HEK293 (cell line): ENCODE measurements around the gene IFT122.

Experiments used
- CTCF ChIA-PET: fragments of 350-600 bp; formaldehyde crosslinking; extraction: SDS; loops from one replicate; lab custom pipeline; 2021; ENCODE audit warnings: antibody characterized with exemption; lab: Yijun Ruan, JAX
- POLR2A ChIA-PET: fragments of 300-600 bp; formaldehyde crosslinking; extraction: SDS; loops from one replicate; lab custom pipeline; 2020; ENCODE audit warnings: antibody characterized with exemption, inconsistent platforms; lab: Yijun Ruan, JAX
- H3K27ac ChIP-seq: fragments of 200-500 bp; sonication (Bioruptor generic); 2 replicates; pipeline ENCODE4 v1.5.1; 2014; ENCODE audit warnings: low read depth, low read length, control low read depth, inconsistent platforms; ENCODE audit errors: extremely low read depth
- H3K36me3 ChIP-seq, 2 experiments: fragments of 200-500 bp in 1 of 2; sonication (Bioruptor generic) in 1 of 2; 1 replicate in 1 of 2; 2 replicates in 1 of 2; pipeline ENCODE4 v1.5.1; 2014 to 2017; ENCODE audit warnings: inconsistent platforms in 2 of 2, low read length in 2 of 2; ENCODE audit not compliant: control insufficient read depth in 2 of 2, insufficient read depth in 1 of 2
- H3K4me1 ChIP-seq: fragments of 200-500 bp; sonication (Bioruptor generic); 2 replicates; pipeline ENCODE4 v1.5.1; 2014; ENCODE audit warnings: mild to moderate bottlenecking, low read length, inconsistent platforms; ENCODE audit not compliant: control insufficient read depth, insufficient read depth
- H3K4me3 ChIP-seq: 2 replicates; pipeline ENCODE4 v1.5.1; 2011; ENCODE audit warnings: low read depth, mild to moderate bottlenecking, control low read depth, low read length, moderate library complexity
- H3K9me3 ChIP-seq: fragments of 200-500 bp; sonication (Bioruptor generic); 2 replicates; pipeline ENCODE4 v1.5.1; 2014; ENCODE audit warnings: low read depth, low read length, inconsistent platforms; ENCODE audit not compliant: control insufficient read depth, insufficient read depth
- PRDM2 ChIP-seq: fragments of 450-650 bp; formaldehyde crosslinking; IDR thresholded peaks from 2 replicates; pipeline ENCODE4 v1.5.1; 2016; ENCODE audit warnings: missing biosample characterization, missing genetic modification characterization, borderline replicate concordance
- SP2 ChIP-seq: fragments of 450-650 bp; formaldehyde crosslinking; IDR thresholded peaks from 2 replicates; pipeline ENCODE4 v1.5.1; 2016; ENCODE audit warnings: missing biosample characterization, missing genetic modification characterization
- TSHZ1 ChIP-seq: fragments of 450-650 bp; formaldehyde crosslinking; IDR thresholded peaks from 2 replicates; pipeline ENCODE4 v1.5.1; 2016; ENCODE audit warnings: missing biosample characterization, missing genetic modification characterization, borderline replicate concordance
- ZNF292 ChIP-seq: fragments of 450-650 bp; formaldehyde crosslinking; IDR thresholded peaks from 2 replicates; pipeline ENCODE4 v1.5.1; 2016; ENCODE audit warnings: low read depth, missing biosample characterization, missing genetic modification characterization, borderline replicate concordance
- ZNF311 ChIP-seq: fragments of 450-650 bp; formaldehyde crosslinking; IDR thresholded peaks from 2 replicates; pipeline ENCODE4 v1.5.1; 2017; ENCODE audit warnings: missing biosample characterization, missing genetic modification characterization, borderline replicate concordance
- ZNF488 ChIP-seq: fragments of 450-650 bp; formaldehyde crosslinking; IDR thresholded peaks from 2 replicates; pipeline ENCODE4 v1.5.1; 2016; ENCODE audit warnings: missing biosample characterization, missing genetic modification characterization
- ZNF518A ChIP-seq: fragments of 450-650 bp; formaldehyde crosslinking; conservative IDR thresholded peaks from 2 replicates; pipeline ENCODE4 v1.5.1; 2016; ENCODE audit warnings: low read depth, missing biosample characterization, missing genetic modification characterization
- ZNF624 ChIP-seq: fragments of 450-650 bp; formaldehyde crosslinking; IDR thresholded peaks from 2 replicates; pipeline ENCODE4 v1.5.1; 2017; ENCODE audit warnings: missing biosample characterization, missing genetic modification characterization
- ZNF629 ChIP-seq: fragments of 450-650 bp; formaldehyde crosslinking; IDR thresholded peaks from 2 replicates; pipeline ENCODE4 v1.5.1; 2017; ENCODE audit warnings: missing biosample characterization, missing genetic modification characterization

IFT122 gene

GRCh38 chr3:129415830-129416229 lies 24.2 kb upstream of the IFT122 start:
- H3K4me1 ChIP-seq: no peaks in the 10 kb centered on the region; the same call in 1 of the 2 replicates
- CTCF ChIA-PET: interaction anchor here (0.7 to 0.8 kb wide), 2 partner anchors 16 kb away, joined by 3 read pairs; no protein-coding TSS in a partner anchor
- H3K9me3 ChIP-seq: no peaks in the 10 kb centered on the region
- H3K27ac ChIP-seq: no peak overlapping the region
- POLR2A ChIA-PET: no interaction called here
- H3K4me3 ChIP-seq: no peak overlapping the region
- TF ChIP-seq SP2 (tag by site-specific recombination) (no peak), ZNF629 (tag by site-specific recombination) (no peak)
- TF ChIP-seq, all 188 proteins: peak for 0
- H3K36me3 ChIP-seq: no peaks in the 10 kb centered on the region

DNA sequence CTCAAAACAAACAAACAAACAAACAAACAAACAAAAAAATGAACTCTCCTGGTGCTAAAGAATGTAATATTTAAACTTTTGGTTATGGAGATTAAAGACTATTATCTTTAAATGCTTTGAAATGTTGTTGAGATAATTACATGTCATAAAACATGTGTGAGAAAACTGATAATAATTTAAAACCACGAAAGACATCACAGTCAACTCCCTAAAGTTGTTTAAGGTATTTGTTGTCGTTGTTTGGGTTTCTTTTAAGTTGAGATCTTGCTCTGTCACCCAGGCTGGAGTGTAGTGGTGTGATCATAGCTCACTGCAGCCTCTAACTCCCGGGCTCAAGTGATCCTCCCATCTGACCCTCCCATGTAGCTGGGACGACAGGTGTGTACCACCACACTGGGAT lies 23.6 kb upstream of the IFT122 start:
- Histone ChIP-seq H3K4me3 (no peak overlapping the region), H3K27ac (no peak overlapping the region)
- POLR2A ChIA-PET: interaction anchor here (0.6 kb wide), 1 partner anchor 49 kb away, joined by 4 read pairs; no protein-coding TSS in a partner anchor
- CTCF ChIA-PET: interaction anchor here (0.6 to 0.7 kb wide), 2 partner anchors 17 to 33 kb away, joined by 3 read pairs; no protein-coding TSS in a partner anchor
- TF ChIP-seq TSHZ1 (tag by site-specific recombination): no peak
- no peak for TF ChIP-seq ZNF624 (tag by site-specific recombination)
- TF ChIP-seq, all 188 proteins: peak for 0
- no peaks in the 10 kb centered on the region; the same call in 1 of the 2 replicates for H3K4me1 ChIP-seq
- H3K36me3 ChIP-seq: no peaks in the 10 kb centered on the region
- H3K9me3 ChIP-seq: no peaks in the 10 kb centered on the region

DNA sequence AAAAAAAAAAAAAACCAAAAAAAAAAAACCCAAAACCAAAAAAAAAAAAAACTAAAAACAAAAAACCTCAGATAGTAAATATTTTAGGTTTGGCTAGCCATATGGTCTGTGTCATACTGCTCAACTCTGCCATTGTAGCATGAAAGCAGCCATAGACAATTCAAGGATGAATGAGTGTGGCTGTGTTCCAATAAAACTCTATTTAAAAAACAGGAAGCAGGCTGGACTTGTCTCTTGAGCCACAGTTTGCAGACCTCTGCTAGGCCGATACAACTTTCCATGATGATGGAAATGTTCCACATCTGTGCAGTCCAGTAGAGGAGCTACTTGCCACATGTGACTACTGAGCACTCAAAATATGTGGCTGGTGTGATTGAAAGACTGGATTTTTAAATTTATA lies 22.7 kb upstream of the IFT122 start:
- POLR2A ChIA-PET: no interaction called here
- Histone ChIP-seq H3K36me3 (no peaks in the 10 kb centered on the region), H3K4me3 (no peak overlapping the region), H3K4me1 (no peaks in the 10 kb centered on the region; the same call in 1 of the 2 replicates), H3K27ac (no peak overlapping the region), H3K9me3 (no peaks in the 10 kb centered on the region)
- CTCF ChIA-PET: interaction anchor here (0.7 to 1.5 kb wide), 2 partner anchors 8 to 35 kb away, joined by 3 read pairs; no protein-coding TSS in a partner anchor
- TF ChIP-seq ZNF488 (tag by site-specific recombination) (no peak), TSHZ1 (tag by site-specific recombination) (no peak), ZNF518A (tag by site-specific recombination) (no peak), PRDM2 (no peak), ZNF311 (tag by site-specific recombination) (no peak), ZNF292 (no peak)
